Measurements from ENCODE around the gene CDH20. TPM values are rescaled to one million over a fixed set of nuclear protein-coding genes. Genes with fewer than 3 reads are reported as not detected.

CDH20 gene
- total RNA-seq, 2 experiments from 2014 or later, result not detected

DNA sequence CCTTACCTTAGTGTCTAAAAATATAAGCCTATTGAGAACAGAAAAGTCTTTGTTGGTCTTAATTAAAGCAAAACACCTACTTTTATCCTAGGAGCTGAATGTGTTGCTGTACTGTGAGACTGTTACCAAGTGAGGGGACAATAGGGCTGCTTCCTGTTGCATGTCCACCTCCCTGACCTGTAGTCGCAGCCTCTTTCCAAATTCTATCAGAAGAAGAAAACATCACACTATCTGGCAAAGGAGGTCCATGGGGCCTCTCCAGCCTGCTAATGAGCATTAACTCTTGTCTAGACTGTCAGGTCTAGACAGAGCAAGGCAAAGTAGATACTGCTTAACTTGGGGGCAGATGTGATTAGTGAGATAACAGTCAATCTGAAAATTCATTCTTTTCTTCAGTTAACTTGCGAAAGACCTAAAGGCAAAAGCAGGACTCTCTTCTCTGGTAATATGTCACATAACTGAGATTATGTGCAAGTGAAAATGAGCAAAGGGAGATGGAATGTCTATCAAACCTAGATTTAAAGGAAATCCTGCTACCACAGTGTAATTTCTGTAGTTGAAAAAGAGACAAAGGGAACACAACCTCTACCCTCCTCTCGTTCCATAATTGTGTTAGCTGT lies 66.9 kb downstream of the CDH20 start:
- POLR2A ChIA-PET, result no interaction called here
- no TSS peak for BruUV-seq (replicated peaks)
- H3K4me2 ChIP-seq (ENCODE audit: low read length), result no peak overlapping the region

GRCh38 chr18:61400716-61401115 lies 67.5 kb downstream of the CDH20 start:
- Histone ChIP-seq H3K9me2 (ENCODE audit: insufficient read depth, low read length) (no peaks in the 10 kb centered on the region), H4K20me1 (ENCODE audit: insufficient read depth, low read length) (no peaks in the 10 kb centered on the region), H3K79me2 (ENCODE audit: insufficient read depth, low read depth, low read length) (no peaks in the 10 kb centered on the region), H3K27ac (ENCODE audit: low read depth, low read length, poor library complexity, severe bottlenecking) (no peak overlapping the region), H3K9me3 (ENCODE audit: low read length) (no peaks in the 10 kb centered on the region), H2AFZ (ENCODE audit: low read length) (no peak overlapping the region), H3K36me3 (ENCODE audit: insufficient read depth, low read length) (no peaks in the 10 kb centered on the region), H3K4me2 (ENCODE audit: low read length) (no peak overlapping the region), H3K4me1 (ENCODE audit: insufficient read depth, low read length, poor library complexity, severe bottlenecking) (no peaks in the 10 kb centered on the region), H3K4me3 (ENCODE audit: low read depth, low read length, poor library complexity, severe bottlenecking) (no peak overlapping the region)
- intact Hi-C loops (cut with micrococcal nuclease; ENCODE audit: unreplicated experiment), result no loop called here
- CTCF ChIA-PET (ENCODE audit: unreplicated experiment), result no interaction called here
- no peak for TF ChIP-seq CTCF (conservative IDR thresholded peaks at IDR 0.05; ENCODE audit: low read length)
- TF ChIP-seq EZH2phosphoT487 (IDR thresholded peaks at IDR 0.05; ENCODE audit: borderline replicate concordance, low read depth, low read length), result no peak
- no TSS peak for BruUV-seq (replicated peaks)
- POLR2A ChIA-PET, result no interaction called here
- DNase-seq (ENCODE audit: low spot score), result no peak

More for the DNA sequence above, 66.9 kb downstream of the CDH20 start:
- no peaks in the 10 kb centered on the region for H3K4me1 ChIP-seq (ENCODE audit: insufficient read depth, low read length, poor library complexity, severe bottlenecking)
- intact Hi-C loops (cut with micrococcal nuclease; ENCODE audit: unreplicated experiment), result no loop called here
- CTCF ChIA-PET (ENCODE audit: unreplicated experiment), result no interaction called here
- H3K9me2 ChIP-seq (ENCODE audit: insufficient read depth, low read length), result no peaks in the 10 kb centered on the region
- no peaks in the 10 kb centered on the region for H4K20me1 ChIP-seq (ENCODE audit: insufficient read depth, low read length)
- DNase-seq (ENCODE audit: low spot score), result no peak
- H3K9me3 ChIP-seq (ENCODE audit: low read length), result no peaks in the 10 kb centered on the region
- no peak overlapping the region for H3K27ac ChIP-seq (ENCODE audit: low read depth, low read length, poor library complexity, severe bottlenecking)
- TF ChIP-seq EZH2phosphoT487 (IDR thresholded peaks at IDR 0.05; ENCODE audit: borderline replicate concordance, low read depth, low read length), result no peak
- TF ChIP-seq CTCF (conservative IDR thresholded peaks at IDR 0.05; ENCODE audit: low read length), result no peak
- no peak overlapping the region for H3K4me3 ChIP-seq (ENCODE audit: low read depth, low read length, poor library complexity, severe bottlenecking)
- no peaks in the 10 kb centered on the region for H3K79me2 ChIP-seq (ENCODE audit: insufficient read depth, low read depth, low read length)
- H2AFZ ChIP-seq (ENCODE audit: low read length), result no peak overlapping the region
- H3K36me3 ChIP-seq (ENCODE audit: insufficient read depth, low read length), result no peaks in the 10 kb centered on the region

GRCh38 chr18:61402726-61403125 lies 69.5 kb downstream of the CDH20 start:
- Histone ChIP-seq H3K27ac (ENCODE audit: low read depth, low read length, poor library complexity, severe bottlenecking) (no peak overlapping the region), H3K4me2 (ENCODE audit: low read length) (no peak overlapping the region), H3K4me3 (ENCODE audit: low read depth, low read length, poor library complexity, severe bottlenecking) (no peak overlapping the region), H3K9me3 (ENCODE audit: low read length) (no peaks in the 10 kb centered on the region), H3K36me3 (ENCODE audit: insufficient read depth, low read length) (no peaks in the 10 kb centered on the region), H3K4me1 (ENCODE audit: insufficient read depth, low read length, poor library complexity, severe bottlenecking) (no peaks in the 10 kb centered on the region), H4K20me1 (ENCODE audit: insufficient read depth, low read length) (no peaks in the 10 kb centered on the region), H3K79me2 (ENCODE audit: insufficient read depth, low read depth, low read length) (no peaks in the 10 kb centered on the region), H3K9me2 (ENCODE audit: insufficient read depth, low read length) (no peaks in the 10 kb centered on the region), H2AFZ (ENCODE audit: low read length) (no peak overlapping the region)
- DNase-seq (ENCODE audit: low spot score), result no peak
- TF ChIP-seq EZH2phosphoT487 (IDR thresholded peaks at IDR 0.05; ENCODE audit: borderline replicate concordance, low read depth, low read length) (no peak), CTCF (conservative IDR thresholded peaks at IDR 0.05; ENCODE audit: low read length) (no peak)
- ChIA-PET CTCF (ENCODE audit: unreplicated experiment) (no interaction called here), POLR2A (interaction anchor here (0.6 kb wide), 1 partner anchor 74 kb away, joined by 3 read pairs; no protein-coding TSS in a partner anchor)
- intact Hi-C loops (cut with micrococcal nuclease; ENCODE audit: unreplicated experiment), result no loop called here
- no TSS peak for BruUV-seq (replicated peaks)
